Stimulated activated CD4-positive, alpha-beta T cell treated with anti-CD3 and anti-CD28 coated beads, Interleukin-1b, Interleukin-23, amount 100 ng/mL, for 4 hours (primary cell): ENCODE data around the gene PTH1R.
"Not testable (repeated sequence)": the region's sequence is repeated elsewhere in the genome, so short reads cannot be mapped to it uniquely, and the experiment has no call there.

ENCODE experiments used
- DNase-seq, 2 donors: peaks; one replicate each; pipeline ENCODE4 v3.0.0-alpha.2; 2020; ENCODE audit warnings: low read depth in 2 of 2

Gene PTH1R

GRCh38 chr3:46899151-46900006, 21.9 kb downstream of the PTH1R start:
- no peak for DNase-seq

- DNase-seq: no peak
Observed at GRCh38 chr3:46900007-46900292, 22.4 kb downstream of the PTH1R start.

GRCh38 chr3:46900356-46900755, 22.8 kb downstream of the PTH1R start:
- DNase-seq: no peak

- DNase-seq: no peak
Observed at GRCh38 chr3:46901061-46901460, 23.5 kb downstream of the PTH1R start.

GRCh38 chr3:46901591-46902187, 24.2 kb downstream of the PTH1R start:
- no peak for DNase-seq

GRCh38 chr3:46902188-46902631, 24.7 kb downstream of the PTH1R start:
- no peak for DNase-seq

- no peak for DNase-seq
Observed at GRCh38 chr3:46903341-46904302, 26.1 kb downstream of the PTH1R start.

- DNase-seq: no peak
Observed at GRCh38 chr3:46904303-46905212, 27.0 kb downstream of the PTH1R start.

- DNase-seq: no peak
Observed at GRCh38 chr3:46905213-46905560, 27.7 kb downstream of the PTH1R start.

GRCh38 chr3:46905661-46906451, 28.3 kb downstream of the PTH1R start:
- no peak for DNase-seq

GRCh38 chr3:46906471-46907058, 29.0 kb downstream of the PTH1R start:
- no peak for DNase-seq

GRCh38 chr3:46907271-46907670, 29.8 kb downstream of the PTH1R start:
- no peak for DNase-seq

- DNase-seq: no peak
Observed at GRCh38 chr3:46907960-46908293, 30.4 kb downstream of the PTH1R start.

- DNase-seq: no peak
Observed at GRCh38 chr3:46908294-46908985, 30.9 kb downstream of the PTH1R start.

GRCh38 chr3:46908986-46909534, 31.5 kb downstream of the PTH1R start:
- no peak for DNase-seq

- peak; percentile 68 to 69 for DNase-seq
Observed at GRCh38 chr3:46909535-46910161, 32.1 kb downstream of the PTH1R start.

- DNase-seq: no peak
Observed at GRCh38 chr3:46910166-46910760, 32.7 kb downstream of the PTH1R start.

GRCh38 chr3:46910914-46911313, 33.4 kb downstream of the PTH1R start:
- DNase-seq: not testable (repeated sequence)
